HG02678 (cell line): Measurements from ENCODE around the gene TP63.
"Not testable (repeated sequence)": the region's sequence is repeated elsewhere in the genome, so short reads cannot be mapped to it uniquely, and the experiment has no call there.

Experiments used
- ATAC-seq: cut with Tn5 transposase; IDR thresholded peaks from one replicate; pipeline ENCODE4 v1.9.1; 2021; ENCODE audit warnings: mild to moderate bottlenecking, moderate library complexity; ENCODE audit not compliant: unreplicated experiment

The TP63 gene

GRCh38 chr3:189631373-189631408, at the start of gene TP63:
TP63 (plus strand) TSS chr3:189631389; CDS start chr3:189631516, 127 bp downstream.
- no peak for ATAC-seq

GRCh38 chr3:189582179-189582578, 49.0 kb upstream of the TP63 start:
- no peak for ATAC-seq

GRCh38 chr3:189584645-189585044, 46.5 kb upstream of the TP63 start:
- no peak for ATAC-seq

- ATAC-seq = peak; percentile 71
Measured at GRCh38 chr3:189586941-189587663, 44.1 kb upstream of the TP63 start.

- no peak for ATAC-seq
Measured at GRCh38 chr3:189587664-189588040, 43.5 kb upstream of the TP63 start.

GRCh38 chr3:189588070-189588469, 43.1 kb upstream of the TP63 start:
- ATAC-seq = no peak

- no peak for ATAC-seq
Measured at GRCh38 chr3:189588475-189589178, 42.6 kb upstream of the TP63 start.

GRCh38 chr3:189589179-189589569, 42.0 kb upstream of the TP63 start:
- no peak for ATAC-seq

- ATAC-seq = no peak
Measured at GRCh38 chr3:189590223-189590622, 41.0 kb upstream of the TP63 start.

GRCh38 chr3:189593581-189593980, 37.6 kb upstream of the TP63 start:
- no peak for ATAC-seq

GRCh38 chr3:189596078-189596979, 34.9 kb upstream of the TP63 start:
- not testable (repeated sequence) for ATAC-seq

GRCh38 chr3:189597918-189598317, 33.3 kb upstream of the TP63 start:
- ATAC-seq = no peak

GRCh38 chr3:189598530-189599225, 32.5 kb upstream of the TP63 start:
- ATAC-seq = no peak

GRCh38 chr3:189602471-189602870, 28.7 kb upstream of the TP63 start:
- ATAC-seq = no peak

GRCh38 chr3:189605717-189606116, 25.5 kb upstream of the TP63 start:
- ATAC-seq = no peak

GRCh38 chr3:189606774-189607173, 24.4 kb upstream of the TP63 start:
- ATAC-seq = no peak

- not testable (repeated sequence) for ATAC-seq
Measured at GRCh38 chr3:189612641-189613040, 18.5 kb upstream of the TP63 start.

GRCh38 chr3:189613122-189613521, 18.1 kb upstream of the TP63 start:
- ATAC-seq = no peak

- no peak for ATAC-seq
Measured at GRCh38 chr3:189621948-189622603, 9.1 kb upstream of the TP63 start.

- no peak for ATAC-seq
Measured at GRCh38 chr3:189622629-189623028, 8.6 kb upstream of the TP63 start.

GRCh38 chr3:189624130-189624529, 7.1 kb upstream of the TP63 start:
- ATAC-seq = no peak
